MCF 10A (cell line): Measurements from ENCODE around the gene FFAR3. TPM values are rescaled to one million over a fixed set of nuclear protein-coding genes. Genes with fewer than 3 reads are reported as not detected.

ENCODE experiments used
- BruUV-seq: library from RNA; stranded (reverse); fragments of 400-500 nt; replicated peaks from 2 replicates; lab custom pipeline; 2021; lab: Mats Ljungman, UMichigan
- CTCF ChIA-PET: fragments of 300-600 bp; sonication (Branson Sonifier 250); formaldehyde crosslinking; extraction: SDS; loops from one replicate; lab custom pipeline; 2021; ENCODE audit warnings: antibody characterized with exemption, inconsistent platforms; lab: Yijun Ruan, JAX
- POLR2A ChIA-PET: fragments of 300-600, 350-650 bp; sonication (Branson Sonifier 250); formaldehyde crosslinking; extraction: SDS; loops from one replicate; lab custom pipeline; 2020; ENCODE audit warnings: antibody characterized with exemption, inconsistent platforms; lab: Yijun Ruan, JAX
- DNase-seq: peaks from one replicate; pipeline ENCODE4 v3.0.0-alpha.2; 2018; ENCODE audit not compliant: unreplicated experiment
- H3K27ac Mint-ChIP-seq: one replicate; pipeline ENCODE4 v1.8.0; 2022; ENCODE audit warnings: mild to moderate bottlenecking, low read depth, mixed read lengths; ENCODE audit not compliant: unreplicated experiment
- H3K27me3 Mint-ChIP-seq: one replicate; pipeline ENCODE4 v1.8.0; 2022; ENCODE audit warnings: mixed read lengths; ENCODE audit not compliant: insufficient read depth, unreplicated experiment
- H3K36me3 Mint-ChIP-seq: one replicate; pipeline ENCODE4 v1.8.0; 2022; ENCODE audit warnings: mild to moderate bottlenecking, moderate library complexity, mixed read lengths; ENCODE audit not compliant: insufficient read depth, unreplicated experiment
- H3K4me1 Mint-ChIP-seq: one replicate; pipeline ENCODE4 v1.8.0; 2022; ENCODE audit warnings: mixed read lengths; ENCODE audit not compliant: insufficient read depth, unreplicated experiment
- H3K4me3 Mint-ChIP-seq: one replicate; pipeline ENCODE4 v1.8.0; 2022; ENCODE audit warnings: mild to moderate bottlenecking, moderate library complexity, mixed read lengths; ENCODE audit not compliant: unreplicated experiment
- H3K9me3 Mint-ChIP-seq: one replicate; pipeline ENCODE4 v1.8.0; 2022; ENCODE audit warnings: mixed read lengths; ENCODE audit not compliant: unreplicated experiment
- CTCF ChIP-seq: fragments of 200-600 bp; IDR thresholded peaks from one replicate; pipeline ENCODE4 v1.8.0; 2022; ENCODE audit warnings: antibody characterized with exemption, mild to moderate bottlenecking; ENCODE audit not compliant: unreplicated experiment
- intact Hi-C: fragments of 100-400 bp; cut with micrococcal nuclease; formaldehyde crosslinking; loops from 2 replicates; pipeline ENCODE4 v1.14.1; 2022
- total RNA-seq: library from RNA; stranded (reverse); gene quantifications from 2 replicates; pipeline ENCODE4 v1.2.3, GENCODE V29; 2022

Gene FFAR3
- total RNA-seq, 1 experiment from 2014 or later = not detected

GRCh38 chr19:35347171-35347929 lies 10.9 kb upstream of the FFAR3 start, which contains the start of gene FFAR1:
Gene FFAR1 (plus strand): TSS chr19:35347902. CDS start chr19:35351552, 3,650 bp downstream.
- H3K9me3 Mint-ChIP-seq = no peaks in the 10 kb centered on the region
- no peak within 1 kb of the TSS for H3K4me3 Mint-ChIP-seq
- ChIA-PET POLR2A (no interaction called here), CTCF (interaction anchor here (0.9 kb wide), 1 partner anchor 148 kb away, joined by 3 read pairs; no protein-coding TSS in a partner anchor)
- no peaks in the 10 kb centered on the region for H3K4me1 Mint-ChIP-seq
- BruUV-seq = no TSS peak
- intact Hi-C loops = no loop called here
- peaks cover 33% of the 10 kb centered on the region for H3K27me3 Mint-ChIP-seq
- no peaks in the 10 kb centered on the region for H3K36me3 Mint-ChIP-seq
- H3K27ac Mint-ChIP-seq = no peak within 1 kb of the TSS
- no peak for DNase-seq
- no peak for TF ChIP-seq CTCF

GRCh38 chr19:35347930-35348298 lies 10.3 kb upstream of the FFAR3 start:
- Mint-ChIP-seq H3K9me3 (no peaks in the 10 kb centered on the region), H3K4me1 (peaks cover 4% of the 10 kb centered on the region), H3K27ac (no peak overlapping the region), H3K36me3 (no peaks in the 10 kb centered on the region), H3K4me3 (no peak overlapping the region), H3K27me3 (peaks cover 27% of the 10 kb centered on the region)
- intact Hi-C loops = no loop called here
- TF ChIP-seq CTCF = no peak
- no peak for DNase-seq
- CTCF ChIA-PET = no interaction called here
- BruUV-seq = no TSS peak
- POLR2A ChIA-PET = no interaction called here

GRCh38 chr19:35348911-35349611 lies 9.2 kb upstream of the FFAR3 start:
- no peak for DNase-seq
- CTCF ChIA-PET = interaction anchor here (0.5 to 1.4 kb wide), 4 partner anchors 119 to 205 kb away, joined by 3 to 7 read pairs (median 4); no protein-coding TSS in a partner anchor
- no peak overlapping the region for H3K27ac Mint-ChIP-seq
- no peak for TF ChIP-seq CTCF
- BruUV-seq = no TSS peak
- POLR2A ChIA-PET = no interaction called here
- no peaks in the 10 kb centered on the region for H3K9me3 Mint-ChIP-seq
- intact Hi-C loops = no loop called here
- H3K27me3 Mint-ChIP-seq = peaks cover 22% of the 10 kb centered on the region
- no peaks in the 10 kb centered on the region for H3K36me3 Mint-ChIP-seq
- peaks cover 4% of the 10 kb centered on the region for H3K4me1 Mint-ChIP-seq
- no peak overlapping the region for H3K4me3 Mint-ChIP-seq
